Osteocyte (in vitro differentiated cells): ENCODE results near the gene COX7B. TPM values are rescaled to one million over a fixed set of nuclear protein-coding genes. Genes with fewer than 3 reads are reported as not detected.
"Not testable (repeated sequence)": the region's sequence is repeated elsewhere in the genome, so short reads cannot be mapped to it uniquely, and the experiment has no call there.

Experiments used
- DNase-seq: peaks from one replicate; pipeline ENCODE4 v3.0.0; 2021; ENCODE audit warnings: mixed read lengths; ENCODE audit not compliant: unreplicated experiment; ENCODE audit errors: extremely low spot score
- H3K27ac Mint-ChIP-seq: one replicate; pipeline ENCODE4 v1.8.0; 2021; ENCODE audit warnings: mild to moderate bottlenecking, mixed read lengths; ENCODE audit not compliant: unreplicated experiment
- H3K27me3 Mint-ChIP-seq: one replicate; pipeline ENCODE4 v1.8.0; 2021; ENCODE audit warnings: mixed read lengths; ENCODE audit not compliant: unreplicated experiment
- H3K36me3 Mint-ChIP-seq: one replicate; pipeline ENCODE4 v1.8.0; 2021; ENCODE audit warnings: mixed read lengths; ENCODE audit not compliant: unreplicated experiment
- H3K4me1 Mint-ChIP-seq: one replicate; pipeline ENCODE4 v1.8.0; 2021; ENCODE audit warnings: mixed read lengths; ENCODE audit not compliant: unreplicated experiment
- H3K4me3 Mint-ChIP-seq: one replicate; pipeline ENCODE4 v1.8.0; 2021; ENCODE audit warnings: mild to moderate bottlenecking, moderate library complexity, mixed read lengths; ENCODE audit not compliant: unreplicated experiment
- H3K9me3 Mint-ChIP-seq: one replicate; pipeline ENCODE4 v1.8.0; 2021; ENCODE audit warnings: mixed read lengths; ENCODE audit not compliant: unreplicated experiment
- total RNA-seq: library from RNA; stranded (reverse); gene quantifications from 2 replicates; pipeline ENCODE4 v1.2.1, GENCODE V29; 2021
- TF ChIP-seq, protein P1 (sequence below): fragments of 200-600 bp; sonication (generic); IDR thresholded peaks from 2 replicates; pipeline ENCODE4 v1.5.0; 2021; ENCODE audit warnings: antibody characterized with exemption, mild to moderate bottlenecking, moderate library complexity

Gene COX7B
- total RNA-seq, 1 donor from 2014 or later = 197 TPM

DNA sequence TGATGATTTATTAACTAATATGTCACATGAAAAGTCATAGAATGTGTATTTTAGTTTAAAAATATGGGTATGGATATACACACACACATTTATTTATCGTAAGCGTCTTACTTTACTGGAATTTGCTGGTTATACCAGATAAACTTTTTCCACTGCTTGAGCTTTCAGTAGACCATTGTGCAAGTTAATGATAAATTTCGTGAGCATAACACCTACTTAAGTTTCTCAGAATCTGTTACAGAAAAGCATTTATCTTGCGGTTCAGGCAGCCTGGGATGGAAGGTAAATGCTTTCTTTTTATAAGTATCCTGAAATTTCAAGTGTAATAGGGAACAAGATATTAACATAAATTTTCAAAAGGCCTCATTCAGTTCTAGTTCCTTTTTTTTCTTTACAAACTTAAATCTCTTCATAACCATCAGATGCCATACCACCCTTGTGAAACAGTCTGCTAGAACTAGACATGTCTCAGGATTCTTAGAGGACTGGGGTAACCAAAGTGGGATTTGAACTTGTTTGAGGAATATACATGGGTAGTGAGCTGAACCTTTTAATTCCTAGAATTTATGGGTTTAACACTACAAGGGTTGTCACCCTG, 38.9 kb downstream of the COX7B start:
- Mint-ChIP-seq H3K27ac (no peak overlapping the region), H3K36me3 (no peaks in the 10 kb centered on the region), H3K27me3 (no peaks in the 10 kb centered on the region), H3K9me3 (peaks cover 4% of the 10 kb centered on the region), H3K4me1 (peaks cover 1% of the 10 kb centered on the region), H3K4me3 (no peak overlapping the region)
- TF ChIP-seq, protein P1, sequence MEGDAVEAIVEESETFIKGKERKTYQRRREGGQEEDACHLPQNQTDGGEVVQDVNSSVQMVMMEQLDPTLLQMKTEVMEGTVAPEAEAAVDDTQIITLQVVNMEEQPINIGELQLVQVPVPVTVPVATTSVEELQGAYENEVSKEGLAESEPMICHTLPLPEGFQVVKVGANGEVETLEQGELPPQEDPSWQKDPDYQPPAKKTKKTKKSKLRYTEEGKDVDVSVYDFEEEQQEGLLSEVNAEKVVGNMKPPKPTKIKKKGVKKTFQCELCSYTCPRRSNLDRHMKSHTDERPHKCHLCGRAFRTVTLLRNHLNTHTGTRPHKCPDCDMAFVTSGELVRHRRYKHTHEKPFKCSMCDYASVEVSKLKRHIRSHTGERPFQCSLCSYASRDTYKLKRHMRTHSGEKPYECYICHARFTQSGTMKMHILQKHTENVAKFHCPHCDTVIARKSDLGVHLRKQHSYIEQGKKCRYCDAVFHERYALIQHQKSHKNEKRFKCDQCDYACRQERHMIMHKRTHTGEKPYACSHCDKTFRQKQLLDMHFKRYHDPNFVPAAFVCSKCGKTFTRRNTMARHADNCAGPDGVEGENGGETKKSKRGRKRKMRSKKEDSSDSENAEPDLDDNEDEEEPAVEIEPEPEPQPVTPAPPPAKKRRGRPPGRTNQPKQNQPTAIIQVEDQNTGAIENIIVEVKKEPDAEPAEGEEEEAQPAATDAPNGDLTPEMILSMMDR = no peak
- DNase-seq = no peak

DNA sequence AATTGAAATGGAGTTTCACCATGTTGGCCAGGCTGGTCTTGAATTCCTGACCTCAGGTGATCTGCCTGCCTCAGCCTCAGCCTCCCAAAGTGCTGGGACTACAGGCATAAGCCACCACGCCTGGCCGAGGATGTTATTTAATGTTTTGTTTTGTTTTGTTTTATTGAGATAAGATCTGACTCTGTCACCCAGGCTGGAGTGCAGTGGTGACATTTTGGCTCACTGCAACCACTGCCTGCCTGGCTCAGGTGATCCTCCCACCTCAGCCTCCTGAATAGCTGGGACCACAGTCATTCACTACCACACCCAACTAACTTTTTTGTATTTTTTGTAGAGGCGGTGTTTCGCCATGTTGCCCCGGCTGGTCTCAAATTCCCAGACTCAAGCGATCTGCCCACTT, 45.8 kb downstream of the COX7B start:
- H3K36me3 Mint-ChIP-seq, H3K27ac Mint-ChIP-seq, H3K27me3 Mint-ChIP-seq, H3K4me3 Mint-ChIP-seq, H3K4me1 Mint-ChIP-seq, DNase-seq, H3K9me3 Mint-ChIP-seq: not testable (repeated sequence)

- H3K4me3 Mint-ChIP-seq = no peak overlapping the region
- H3K36me3 Mint-ChIP-seq = no peaks in the 10 kb centered on the region
These were observed 46.8 kb downstream of the COX7B start for GRCh38 chrX:77945910-77946545.

DNA sequence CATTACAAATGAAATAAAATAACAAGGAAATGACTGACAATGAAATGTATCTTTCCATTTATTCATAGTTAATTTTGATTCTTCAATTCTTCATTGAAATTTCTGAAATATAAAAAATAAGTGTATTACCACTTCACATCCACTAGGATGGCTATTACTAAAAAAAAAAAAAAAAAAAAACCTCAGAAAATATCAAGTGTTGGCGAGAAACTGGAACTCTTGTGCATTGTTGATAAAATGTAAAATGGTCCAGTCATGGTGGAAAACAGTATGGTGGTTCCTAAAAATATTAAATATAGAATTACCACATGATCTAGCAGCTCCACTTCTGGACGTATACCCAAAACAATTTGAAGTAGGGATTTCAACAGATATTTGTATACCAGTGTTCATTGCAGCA, 47.3 kb downstream of the COX7B start:
- DNase-seq = no peak

More at GRCh38 chrX:77945910-77946545, 46.8 kb downstream of the COX7B start:
- H3K9me3 Mint-ChIP-seq = peaks cover 3% of the 10 kb centered on the region
- no peak for DNase-seq
- no peaks in the 10 kb centered on the region for H3K27me3 Mint-ChIP-seq
- TF ChIP-seq, protein P1 = no peak
- no peak overlapping the region for H3K27ac Mint-ChIP-seq
- peaks cover 9% of the 10 kb centered on the region for H3K4me1 Mint-ChIP-seq

DNA sequence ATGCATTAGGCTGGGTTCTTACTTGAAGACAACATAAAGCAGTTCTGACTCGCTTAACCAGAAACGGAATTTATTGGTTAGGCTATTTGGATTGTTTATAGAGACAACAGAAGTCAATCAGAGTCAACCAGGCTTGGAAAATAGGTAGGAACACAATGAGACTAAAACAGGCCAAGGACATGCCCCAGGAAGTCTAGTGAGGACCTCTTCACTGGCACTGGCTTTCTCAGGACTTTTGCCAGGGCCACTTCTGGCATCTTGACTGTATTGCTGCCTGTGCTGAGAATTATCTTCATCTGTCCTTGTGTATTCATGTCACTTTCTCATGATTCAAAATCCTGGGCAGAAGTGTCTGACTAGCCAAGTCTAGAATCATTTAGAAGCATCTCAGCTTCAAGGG, 50.6 kb downstream of the COX7B start:
- Mint-ChIP-seq H3K4me1 (peaks cover 22% of the 10 kb centered on the region), H3K4me3 (no peak overlapping the region), H3K27ac (no peak overlapping the region), H3K36me3 (no peaks in the 10 kb centered on the region), H3K9me3 (peaks cover 3% of the 10 kb centered on the region), H3K27me3 (no peaks in the 10 kb centered on the region)
- DNase-seq = no peak
- TF ChIP-seq, protein P1 = no peak

More for the DNA sequence above, 47.3 kb downstream of the COX7B start:
- Mint-ChIP-seq H3K27ac (no peak overlapping the region), H3K4me1 (peaks cover 9% of the 10 kb centered on the region), H3K36me3 (no peaks in the 10 kb centered on the region), H3K9me3 (peaks cover 3% of the 10 kb centered on the region), H3K27me3 (no peaks in the 10 kb centered on the region), H3K4me3 (no peak overlapping the region)
- TF ChIP-seq, protein P1 = no peak
